K562 (cell line): ENCODE results near the gene RPUSD2.

Experiments used
- ATF7 ChIP-seq: fragments of 450-650 bp; IDR thresholded peaks from 2 replicates; pipeline ENCODE4 v1.7.1; 2014; ENCODE audit warnings: mild to moderate bottlenecking, moderate library complexity
- CLOCK ChIP-seq: fragments of 250-450 bp; sonication (Bioruptor Pico); IDR thresholded peaks from 2 replicates; pipeline ENCODE4 v1.4.0; 2020; ENCODE audit warnings: mild to moderate bottlenecking, moderate library complexity, borderline replicate concordance
- CREB3L1 ChIP-seq: fragments of 450-650 bp; IDR thresholded peaks from 2 replicates; pipeline ENCODE4 v1.6.1; 2014; ENCODE audit warnings: low read depth, mild to moderate bottlenecking, moderate library complexity, borderline replicate concordance
- ELF1 ChIP-seq: fragments of 200-800 bp; sonication (Bioruptor generic); IDR thresholded peaks from 2 replicates; pipeline ENCODE4 v1.6.1; 2016; ENCODE audit warnings: missing genetic modification characterization, missing compliant biosample characterization
- IFI16 ChIP-seq: fragments of 250-450 bp; sonication (Bioruptor Pico); IDR thresholded peaks from 2 replicates; pipeline ENCODE4 v2.1.2; 2022; ENCODE audit warnings: mild to moderate bottlenecking, inconsistent platforms

GRCh38 chr15:40545457-40545856 is 23.6 kb upstream of the RPUSD2 start:
- TF ChIP-seq CLOCK (CRISPR knock-in tag) (no peak), ELF1 (tag) (no peak), CREB3L1 (no peak), ATF7 (no peak), IFI16 (CRISPR knock-in tag) (no peak)
